HG02943 (cell line): ENCODE results near the gene RGS3.
"Not testable (repeated sequence)": the region's sequence is repeated elsewhere in the genome, so short reads cannot be mapped to it uniquely, and the experiment has no call there.

Experiments
- ATAC-seq: cut with Tn5 transposase; IDR thresholded peaks from one replicate; pipeline ENCODE4 v1.9.1; 2021; ENCODE audit warnings: mild to moderate bottlenecking, low read depth, moderate library complexity; ENCODE audit not compliant: unreplicated experiment

RGS3 gene

DNA sequence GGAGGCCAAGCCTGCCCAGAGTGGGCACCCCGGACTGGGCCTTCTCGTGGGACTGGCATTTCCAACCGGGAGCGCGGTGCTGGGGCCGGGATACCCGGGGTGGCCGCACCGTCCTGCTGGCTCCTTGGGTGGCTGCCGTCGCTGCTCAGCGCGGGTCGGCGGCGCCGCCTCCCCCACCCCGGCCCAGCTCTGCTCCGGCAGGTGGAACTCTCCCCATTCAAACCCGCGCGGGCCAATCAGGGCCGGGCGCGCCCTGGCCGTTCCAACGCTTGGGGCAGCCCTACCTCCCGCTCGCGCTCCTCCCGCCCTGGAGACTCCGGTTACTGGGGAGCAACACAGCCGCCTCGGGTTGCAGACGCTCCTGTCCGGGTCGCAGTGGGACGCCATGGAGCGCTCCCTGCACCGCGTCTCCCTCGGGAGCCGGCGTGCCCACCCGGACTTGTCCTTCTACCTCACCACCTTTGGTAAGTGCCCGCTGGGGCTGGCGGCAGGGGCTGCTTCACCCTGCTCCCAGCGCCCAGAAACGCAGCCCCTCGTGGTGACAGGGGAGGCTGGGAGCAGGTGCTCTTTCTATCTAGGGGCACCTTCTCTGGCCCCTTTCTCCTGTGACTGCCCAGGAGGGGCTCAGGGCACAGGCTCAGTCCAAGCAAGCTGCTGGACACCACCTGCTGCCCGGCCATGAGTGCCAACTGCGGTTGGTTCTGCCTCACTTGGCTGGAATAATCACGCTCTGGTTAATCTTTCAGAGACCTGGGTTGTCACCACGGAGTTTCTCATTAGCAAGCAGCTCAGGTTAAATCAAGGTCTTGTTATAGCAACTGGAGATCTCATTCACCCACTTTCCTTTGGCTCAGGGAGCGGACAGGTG is at the start of gene RGS3:
RGS3 (plus strand) TSS at position 310 of the 868 bp plus-strand sequence; CDS start at position 386, 76 bp downstream.
- ATAC-seq = no peak

DNA sequence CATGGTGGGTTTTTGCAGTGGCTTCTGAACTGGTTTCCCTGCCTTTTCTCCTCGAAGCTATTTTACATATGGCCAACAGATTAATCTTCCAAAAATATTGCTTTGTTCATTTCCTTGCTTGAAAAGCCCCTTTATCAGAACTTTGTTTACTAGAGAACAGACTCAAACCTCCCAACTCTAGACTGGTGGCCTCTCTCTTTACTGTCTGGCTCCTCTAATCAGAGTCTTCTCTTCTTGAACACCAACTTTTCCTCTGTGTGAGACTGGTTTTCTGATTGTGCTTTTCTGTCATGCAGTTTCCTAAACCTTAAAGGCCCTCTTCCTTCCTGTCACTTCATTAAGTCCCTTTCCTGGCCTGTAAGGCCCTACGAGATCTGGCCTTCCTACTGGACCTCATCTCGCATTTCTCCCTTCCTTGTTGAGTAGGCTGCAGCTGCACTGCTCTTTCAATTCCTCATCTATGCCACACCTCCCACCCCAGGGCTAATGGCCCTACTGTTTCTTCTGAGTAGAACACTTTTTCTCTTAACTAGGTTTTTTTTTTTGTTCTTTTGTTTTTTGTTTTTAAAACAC is 47.3 kb upstream of the RGS3 start:
- ATAC-seq = peak; percentile 92

DNA sequence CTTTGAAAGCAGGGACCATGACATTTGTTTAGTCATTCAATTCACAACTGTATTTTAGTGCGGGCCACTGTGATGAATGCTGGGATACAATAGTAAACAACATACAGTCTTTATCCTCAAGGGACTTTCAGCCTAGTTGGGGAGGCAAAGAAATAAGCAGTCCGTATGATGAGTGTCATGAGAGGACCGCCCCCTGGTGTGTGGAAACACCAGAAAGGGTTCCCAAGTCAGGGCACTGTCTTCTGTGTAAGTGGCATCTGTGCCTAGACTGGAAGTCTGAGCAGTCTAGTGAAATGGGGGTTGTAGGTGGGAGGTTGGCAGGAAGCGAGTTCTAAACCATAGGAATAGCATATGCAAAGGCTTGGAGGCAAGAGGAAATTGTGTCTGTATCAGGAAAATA is 46.2 kb upstream of the RGS3 start:
- ATAC-seq = no peak

- no peak for ATAC-seq
These were observed 41.8 kb upstream of the RGS3 start for GRCh38 chr9:113421726-113422125.

- no peak for ATAC-seq
These were observed 38.5 kb upstream of the RGS3 start for GRCh38 chr9:113425072-113425471.

DNA sequence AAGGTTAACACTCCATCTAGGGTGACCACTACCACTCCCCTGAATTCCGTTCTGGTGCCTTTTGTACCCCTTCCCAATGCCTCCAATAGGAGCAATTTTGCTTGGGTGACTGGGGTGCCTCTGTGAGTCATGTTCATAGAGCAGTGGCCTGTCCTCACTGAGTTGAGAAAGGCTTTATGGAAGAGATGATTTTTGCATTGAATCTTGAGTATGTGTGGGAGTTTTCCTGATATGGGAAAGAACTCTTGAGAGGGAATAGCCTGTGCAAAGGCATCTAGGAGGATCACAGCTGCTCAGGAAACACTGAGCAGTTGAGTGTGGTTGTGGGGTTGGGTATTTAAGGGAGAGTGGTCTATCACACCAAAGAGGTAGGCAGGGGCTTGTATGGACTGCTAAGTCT is 36.8 kb upstream of the RGS3 start:
- ATAC-seq = no peak

DNA sequence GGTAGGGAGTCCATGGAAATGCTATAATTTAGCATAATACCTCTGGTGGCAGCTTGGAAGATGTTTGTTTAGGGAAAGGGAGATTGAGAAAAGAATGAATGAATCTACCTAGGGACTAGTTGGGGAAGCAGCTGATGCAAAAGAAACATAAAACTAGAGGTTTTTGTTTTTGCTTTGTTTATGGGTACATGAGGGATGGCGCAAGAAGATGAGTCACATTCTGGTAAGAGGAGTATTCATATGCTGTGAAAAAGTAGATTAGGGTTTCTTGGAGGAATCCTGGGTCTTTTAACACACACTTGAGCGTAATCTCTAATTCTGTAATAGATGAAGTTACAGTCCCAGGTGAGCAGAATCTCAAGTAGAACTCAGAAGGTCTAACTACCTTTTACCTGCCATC is 35.9 kb upstream of the RGS3 start:
- no peak for ATAC-seq

- ATAC-seq = no peak
These were observed 35.4 kb upstream of the RGS3 start for GRCh38 chr9:113428062-113428615.

DNA sequence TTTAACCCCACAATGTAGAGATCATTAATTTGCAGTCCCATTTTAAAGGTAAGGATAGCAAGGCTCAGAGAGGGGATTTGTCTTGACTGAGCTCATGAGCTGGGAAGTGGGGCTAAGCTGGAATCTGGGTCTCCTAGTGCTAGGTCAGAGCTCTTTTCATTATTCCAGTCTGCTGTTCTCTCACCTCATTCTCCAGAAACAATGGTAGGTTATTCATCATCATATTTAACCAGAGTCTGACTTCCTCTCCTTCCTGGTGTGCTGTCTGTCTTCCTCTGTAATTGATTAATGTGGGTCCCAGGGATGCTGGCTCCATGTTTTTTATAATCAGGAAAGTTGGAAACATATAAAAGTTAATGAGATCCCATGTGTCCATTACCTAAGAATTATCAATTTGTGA is 32.3 kb upstream of the RGS3 start:
- no peak for ATAC-seq

DNA sequence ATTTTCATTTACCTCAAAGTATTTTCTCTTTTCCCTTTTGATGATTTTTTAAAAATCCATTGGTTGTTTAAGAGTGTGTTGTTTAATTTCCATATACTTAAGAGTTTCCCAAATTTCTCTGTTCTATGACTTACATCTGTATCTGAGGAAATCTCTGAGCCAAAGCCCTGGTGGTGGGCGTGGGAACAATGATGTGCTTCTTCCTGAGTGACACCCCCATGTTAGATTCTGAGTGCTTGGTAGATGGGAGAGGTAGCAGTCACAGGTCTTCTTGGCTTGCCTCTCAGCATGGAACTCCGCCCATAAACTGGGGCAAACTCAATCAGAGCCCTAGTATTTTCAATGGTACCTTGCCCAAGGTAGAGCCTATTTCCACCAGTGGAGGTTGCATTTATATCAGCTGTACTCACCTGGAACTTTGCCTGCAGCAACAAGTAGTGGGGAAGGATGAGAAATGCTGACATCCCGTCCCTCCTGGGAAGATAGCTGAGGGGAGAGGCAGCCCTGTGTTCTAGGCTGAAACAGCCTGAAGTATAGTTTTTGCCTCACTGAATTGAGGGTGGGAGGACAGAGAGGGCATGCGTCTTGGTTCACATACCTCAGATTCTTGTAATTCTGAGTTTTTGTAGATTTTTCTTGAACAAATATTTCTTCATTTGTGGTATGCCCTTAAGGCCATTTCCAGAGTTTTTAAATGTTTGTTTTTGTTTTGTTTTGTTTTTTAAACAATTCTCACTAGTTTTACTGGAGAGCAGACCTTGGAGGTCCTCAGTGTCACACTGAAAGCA is 26.6 kb upstream of the RGS3 start:
- no peak for ATAC-seq

DNA sequence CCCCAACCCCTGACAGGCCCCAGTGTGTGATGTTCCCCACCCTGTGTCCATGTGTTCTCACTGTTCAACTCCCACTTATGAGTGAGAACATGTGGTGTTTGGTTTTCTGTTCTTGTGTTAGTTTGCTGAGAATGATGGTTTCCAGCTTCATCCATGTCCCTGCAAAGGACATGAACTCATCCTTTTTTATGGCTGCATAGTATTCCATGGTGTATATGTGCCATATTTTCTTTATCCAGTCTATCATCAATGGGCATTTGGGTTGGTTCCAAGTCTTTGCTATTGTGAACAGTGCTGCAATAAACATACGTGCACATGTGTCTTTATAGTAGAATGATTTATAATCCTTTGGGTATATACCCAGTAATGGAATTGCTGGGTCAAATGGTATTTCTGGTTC is 25.8 kb upstream of the RGS3 start:
- ATAC-seq = not testable (repeated sequence)

DNA sequence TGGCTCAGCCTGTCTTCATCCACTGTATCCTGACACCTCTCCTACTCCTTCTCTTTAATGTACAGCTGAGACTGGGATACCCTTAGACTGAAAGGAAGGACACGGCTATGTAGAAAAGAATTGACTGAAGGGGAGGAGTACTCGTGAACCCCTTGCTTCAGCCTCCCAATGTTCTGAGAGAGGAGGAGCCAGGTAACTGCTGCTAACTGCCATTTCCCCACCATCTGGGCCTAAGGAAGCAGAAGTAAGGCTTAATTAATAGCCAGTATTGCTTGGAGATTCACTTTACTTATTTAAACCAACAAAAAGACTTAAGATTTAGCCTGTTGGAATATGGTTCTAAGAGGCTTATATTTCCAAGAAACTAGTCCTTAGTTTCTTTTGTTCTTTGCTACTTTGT is 18.8 kb upstream of the RGS3 start:
- ATAC-seq = no peak

GRCh38 chr9:113446323-113446740 is 17.2 kb upstream of the RGS3 start:
- no peak for ATAC-seq

DNA sequence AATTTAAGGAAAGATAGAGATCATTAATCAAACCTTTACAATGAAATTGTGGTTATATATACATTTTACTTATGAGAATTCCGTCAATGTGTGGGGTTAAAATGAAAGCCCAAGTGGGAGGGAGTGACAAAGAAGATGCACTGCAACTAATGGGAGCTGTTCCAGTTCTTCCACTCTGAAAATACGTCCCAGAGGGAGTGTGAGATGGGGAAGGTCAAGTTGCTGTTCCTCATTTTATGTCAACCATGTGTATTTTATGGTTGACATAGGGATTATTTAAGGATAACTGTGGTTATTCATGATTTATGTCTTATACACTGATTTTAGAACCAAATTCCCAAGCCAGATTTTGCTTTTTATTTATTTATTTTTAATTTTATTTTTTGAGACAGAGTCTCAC is 14.2 kb upstream of the RGS3 start:
- ATAC-seq = no peak

DNA sequence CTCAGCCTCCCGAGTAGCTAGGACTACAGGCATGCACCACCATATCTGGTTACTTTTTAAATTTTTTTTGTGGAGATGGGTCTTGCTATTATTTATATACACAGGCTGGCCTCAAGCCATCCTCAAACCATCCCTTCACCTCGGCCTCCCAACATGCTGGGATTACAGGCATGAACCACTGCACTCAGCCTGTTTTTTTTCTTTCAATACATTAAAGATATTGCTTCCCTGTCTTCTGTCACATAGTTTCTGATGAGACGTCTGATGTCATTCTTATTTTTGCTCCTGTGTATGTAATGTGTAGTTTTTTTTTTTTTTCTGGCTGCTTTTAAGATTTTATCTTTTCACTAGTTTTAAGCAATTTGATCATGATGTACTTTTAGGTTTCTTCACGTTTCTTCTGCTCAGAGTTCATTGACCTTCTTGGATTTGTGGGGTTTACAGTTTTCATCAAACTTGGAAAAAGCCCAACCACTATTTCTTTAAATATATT is 11.4 kb upstream of the RGS3 start:
- ATAC-seq = no peak

GRCh38 chr9:113454914-113455761 is 8.4 kb upstream of the RGS3 start:
- no peak for ATAC-seq

- no peak for ATAC-seq
These were observed 7.3 kb upstream of the RGS3 start for GRCh38 chr9:113456235-113456634.

GRCh38 chr9:113461285-113461684 is 2.2 kb upstream of the RGS3 start:
- ATAC-seq = no peak

- no peak for ATAC-seq
These were observed 1.6 kb upstream of the RGS3 start for GRCh38 chr9:113461943-113462342.

DNA sequence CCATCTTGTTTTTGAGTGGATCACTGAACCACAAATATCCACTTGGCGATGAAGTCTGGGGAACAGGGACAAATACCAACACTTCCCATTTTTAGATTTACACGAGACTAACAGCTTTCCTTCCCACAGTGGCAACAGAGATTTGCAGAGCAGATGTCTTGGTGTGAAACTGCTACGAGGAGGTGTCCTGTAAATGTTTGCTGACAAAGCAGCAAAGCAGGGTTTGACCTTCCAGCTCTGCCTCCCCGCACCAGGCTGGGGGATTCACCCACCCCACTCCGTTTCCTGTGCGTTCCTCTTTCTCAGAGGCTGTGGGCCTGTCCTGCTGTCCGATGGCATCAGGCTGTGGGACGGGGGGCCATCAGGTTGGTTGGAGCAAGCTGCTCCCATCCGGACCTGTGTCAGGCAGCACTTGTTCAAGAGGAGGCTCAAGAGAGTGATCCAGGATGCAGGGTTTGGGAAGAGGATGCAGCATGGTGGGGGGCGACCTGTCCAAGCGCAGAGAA is 693 bp upstream of the RGS3 start:
- no peak for ATAC-seq
